ENCODE results near the gene DEPDC1B.
"Not testable (repeated sequence)": the region's sequence is repeated elsewhere in the genome, so short reads cannot be mapped to it uniquely, and the experiment has no call there.

DEPDC1B gene, protein sequence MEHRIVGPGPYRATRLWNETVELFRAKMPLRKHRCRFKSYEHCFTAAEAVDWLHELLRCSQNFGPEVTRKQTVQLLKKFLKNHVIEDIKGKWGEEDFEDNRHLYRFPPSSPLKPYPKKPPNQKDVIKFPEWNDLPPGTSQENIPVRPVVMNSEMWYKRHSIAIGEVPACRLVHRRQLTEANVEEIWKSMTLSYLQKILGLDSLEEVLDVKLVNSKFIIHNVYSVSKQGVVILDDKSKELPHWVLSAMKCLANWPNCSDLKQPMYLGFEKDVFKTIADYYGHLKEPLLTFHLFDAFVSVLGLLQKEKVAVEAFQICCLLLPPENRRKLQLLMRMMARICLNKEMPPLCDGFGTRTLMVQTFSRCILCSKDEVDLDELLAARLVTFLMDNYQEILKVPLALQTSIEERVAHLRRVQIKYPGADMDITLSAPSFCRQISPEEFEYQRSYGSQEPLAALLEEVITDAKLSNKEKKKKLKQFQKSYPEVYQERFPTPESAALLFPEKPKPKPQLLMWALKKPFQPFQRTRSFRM

DNA sequence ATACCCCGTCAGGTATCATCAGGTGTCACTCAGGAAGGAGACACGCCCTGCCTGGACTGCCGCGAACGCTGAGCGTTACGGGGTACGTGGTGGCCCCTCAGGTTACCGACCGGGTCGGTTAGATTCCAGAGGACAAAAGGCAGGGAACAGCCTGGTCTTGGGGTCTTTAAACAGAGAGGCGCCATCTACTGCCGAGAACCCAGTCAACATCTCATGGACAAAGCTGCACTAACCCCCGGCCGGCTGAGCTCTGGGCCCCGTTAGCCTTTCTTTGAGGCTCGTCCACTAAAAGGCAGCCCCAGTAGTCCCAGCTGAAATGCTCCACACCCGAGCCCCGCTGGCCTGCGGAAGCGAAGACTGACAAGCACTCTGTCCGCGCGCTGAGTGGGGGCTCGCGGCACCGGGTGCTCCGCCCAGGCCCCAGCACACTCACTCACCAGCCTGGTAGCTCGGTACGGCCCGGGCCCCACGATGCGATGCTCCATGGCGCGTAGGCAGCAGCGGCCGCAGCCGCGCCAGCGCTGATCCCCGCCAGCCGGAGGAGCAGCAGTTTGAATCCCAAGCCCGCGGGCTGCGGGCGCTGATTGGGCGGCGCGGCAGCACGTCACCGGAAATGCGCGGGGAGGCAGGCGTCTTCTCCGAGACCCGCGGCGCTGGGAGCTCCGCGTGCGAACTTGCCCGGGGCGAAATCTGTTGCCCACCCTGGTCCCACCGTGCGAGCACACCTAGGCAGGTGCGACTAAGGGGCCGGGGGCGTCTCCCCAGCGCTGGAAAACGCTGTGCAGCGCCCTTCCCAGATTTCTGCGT, at the start of gene DEPDC1B:
TSS of gene DEPDC1B (minus strand) at position 558 of the 807 bp plus-strand sequence. CDS start at position 485, 73 bp downstream.
- DNase-seq: peak; percentile 98

DNA sequence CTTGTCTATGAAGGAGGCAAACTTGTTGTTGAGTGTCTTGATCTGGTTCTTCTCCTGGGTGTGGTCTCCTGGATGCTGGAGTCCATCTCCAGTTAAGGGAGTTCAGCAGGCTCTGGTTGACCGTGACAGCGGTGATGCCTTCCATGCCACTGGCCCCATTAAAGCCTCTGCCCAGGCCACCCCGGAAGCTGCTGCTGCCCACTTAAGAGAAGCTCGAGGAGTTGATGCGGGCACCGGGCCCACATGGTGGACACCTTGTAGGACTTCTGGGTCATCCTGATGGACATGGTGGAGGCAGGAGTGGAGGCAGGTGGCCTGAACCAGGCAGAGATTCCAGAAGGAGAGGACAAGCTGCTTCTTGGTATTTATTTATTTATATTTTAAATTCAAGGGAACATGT, 44.7 kb upstream of the DEPDC1B start:
- no peak for DNase-seq

DNA sequence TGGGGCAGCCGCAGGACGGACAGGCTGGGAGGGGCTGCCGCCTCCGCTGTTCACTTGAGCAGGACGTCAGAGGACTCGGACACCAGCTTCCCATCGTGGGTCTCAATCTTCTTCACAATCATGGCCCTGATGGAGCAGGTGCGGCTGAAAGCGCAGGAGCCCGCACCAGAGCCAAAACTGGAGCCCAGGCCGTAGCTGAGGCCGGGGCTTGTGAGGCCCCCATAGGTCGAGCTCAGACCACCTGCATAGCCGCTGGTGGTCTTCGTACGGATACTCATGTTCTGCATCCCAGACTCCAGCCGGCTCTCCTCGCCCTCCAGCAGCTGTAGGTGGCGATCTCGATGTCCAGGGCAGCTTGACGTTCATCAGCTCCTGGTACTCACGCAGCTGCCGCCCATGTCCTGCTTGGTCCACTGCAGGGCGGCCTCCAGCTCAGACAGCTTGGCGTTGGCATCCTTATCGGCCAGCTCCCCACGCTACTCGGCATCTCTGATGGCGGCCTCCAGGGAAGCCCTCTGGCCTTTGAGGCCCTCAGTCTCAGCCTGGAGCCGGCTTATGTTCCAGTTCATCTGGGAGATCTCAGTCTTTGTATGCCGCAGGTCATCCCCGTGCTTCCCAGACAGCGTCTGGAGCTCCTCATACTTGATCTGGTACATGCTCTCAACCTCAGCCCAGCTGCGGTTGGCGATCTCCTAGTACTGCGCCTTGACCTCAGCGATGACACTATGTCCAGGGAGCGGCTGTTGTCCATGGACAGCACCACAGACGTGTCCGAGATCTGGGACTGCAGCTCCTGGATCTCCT, 43.7 kb upstream of the DEPDC1B start:
- DNase-seq: no peak

DNA sequence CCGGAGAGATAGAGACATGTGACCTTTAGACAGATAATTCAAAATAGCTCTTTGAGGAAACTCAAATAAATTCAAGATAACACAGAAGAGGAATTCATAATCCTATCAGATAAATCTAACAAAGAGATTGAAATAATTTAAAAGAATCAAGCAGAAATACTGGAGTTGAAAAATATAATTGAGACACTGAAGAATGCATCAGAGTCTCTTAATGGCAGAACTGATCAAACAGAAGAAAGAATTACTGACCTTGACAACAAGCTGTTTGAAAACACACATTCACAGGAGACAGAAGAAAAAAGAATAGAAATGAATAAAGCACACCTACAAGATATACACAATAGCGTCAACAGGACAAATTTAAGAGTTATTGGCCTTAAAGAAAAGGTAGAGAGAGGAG, 40.4 kb upstream of the DEPDC1B start:
- DNase-seq: no peak

DNA sequence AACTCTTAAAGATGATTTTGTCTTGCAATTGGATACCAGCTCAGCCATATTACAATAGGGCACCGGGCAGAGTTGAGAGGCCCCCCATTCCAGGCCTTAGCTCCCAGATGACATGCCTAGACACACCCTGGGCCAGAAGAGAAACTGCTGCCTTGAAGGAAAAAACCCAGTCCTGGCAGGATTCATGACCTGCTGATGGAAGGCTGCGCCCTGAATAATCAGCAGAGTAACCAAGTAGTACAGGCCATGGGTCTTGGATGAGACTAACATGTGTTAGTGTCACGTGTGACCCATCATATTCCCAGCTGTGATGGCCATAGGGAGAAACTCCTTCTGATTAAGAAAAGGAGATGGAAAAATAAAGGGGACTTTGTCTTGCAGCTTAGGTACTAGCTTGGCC, 39.0 kb upstream of the DEPDC1B start:
- DNase-seq: no peak

DNA sequence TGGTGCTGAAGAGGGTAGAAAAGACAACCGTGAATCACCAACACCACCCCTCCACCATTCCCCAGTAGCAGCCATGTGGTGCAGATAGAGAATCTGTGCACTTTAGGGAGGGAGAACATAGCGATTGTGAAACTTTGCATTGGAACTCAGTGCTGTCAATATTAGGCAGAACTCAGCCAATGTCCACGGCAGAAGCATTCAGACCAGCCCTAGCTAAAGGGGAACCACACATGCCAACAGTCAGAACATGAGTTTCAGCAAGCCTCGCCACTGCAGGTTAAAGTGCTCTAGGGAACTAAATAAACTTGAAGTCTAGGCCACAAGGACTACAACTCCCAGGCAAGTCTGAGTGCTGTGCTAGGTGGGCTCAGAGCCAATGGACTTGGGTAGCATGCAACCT, 38.5 kb upstream of the DEPDC1B start:
- DNase-seq: no peak

DNA sequence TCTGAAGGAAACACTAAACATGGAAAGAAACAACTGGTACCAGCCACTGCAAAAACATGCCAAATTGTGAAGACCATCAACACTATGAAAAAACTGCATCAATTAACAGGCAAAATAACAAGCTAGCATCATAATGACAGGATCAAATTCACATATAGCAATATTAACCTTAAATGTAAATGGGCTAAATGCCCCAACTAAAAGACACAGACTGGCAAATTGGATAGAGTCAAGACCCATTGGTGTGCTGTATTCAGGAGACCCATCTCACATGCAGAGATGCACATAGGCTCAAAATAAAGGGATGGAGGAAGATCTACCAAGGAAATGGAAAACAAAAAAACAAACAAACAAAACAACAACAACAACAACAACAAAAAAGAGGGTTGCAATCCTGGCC, 30.9 kb upstream of the DEPDC1B start:
- not testable (repeated sequence) for DNase-seq

DNA sequence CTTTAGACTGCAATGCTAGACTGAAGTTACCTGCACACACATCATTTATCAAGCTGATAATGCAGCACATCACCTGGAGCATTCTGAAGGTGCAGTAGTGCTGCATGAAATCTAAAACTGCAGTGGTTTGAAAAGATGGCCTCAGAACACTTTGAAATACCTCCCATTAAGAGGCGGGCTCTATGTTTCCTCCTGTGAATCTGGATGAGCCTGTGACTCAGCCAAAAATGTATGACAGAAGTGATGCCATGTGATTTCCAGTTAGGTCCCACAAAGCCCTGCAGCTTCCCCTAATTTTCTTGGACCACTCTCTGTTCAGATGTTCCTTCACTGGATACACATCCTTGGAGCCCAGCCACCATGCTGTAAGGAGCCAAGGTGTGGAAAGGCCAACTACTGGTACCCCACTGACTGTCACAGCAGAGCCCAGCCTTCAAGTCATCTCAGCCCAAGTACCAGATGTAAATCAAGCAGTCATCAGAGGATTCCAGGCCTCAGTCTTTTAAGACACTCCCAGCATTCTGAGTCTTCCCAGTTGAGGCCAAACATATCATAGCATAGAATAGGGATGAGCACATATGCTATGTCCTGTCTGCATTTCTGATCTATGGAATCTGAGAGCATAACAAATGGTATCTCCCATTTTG, 27.2 kb upstream of the DEPDC1B start:
- DNase-seq: no peak

DNA sequence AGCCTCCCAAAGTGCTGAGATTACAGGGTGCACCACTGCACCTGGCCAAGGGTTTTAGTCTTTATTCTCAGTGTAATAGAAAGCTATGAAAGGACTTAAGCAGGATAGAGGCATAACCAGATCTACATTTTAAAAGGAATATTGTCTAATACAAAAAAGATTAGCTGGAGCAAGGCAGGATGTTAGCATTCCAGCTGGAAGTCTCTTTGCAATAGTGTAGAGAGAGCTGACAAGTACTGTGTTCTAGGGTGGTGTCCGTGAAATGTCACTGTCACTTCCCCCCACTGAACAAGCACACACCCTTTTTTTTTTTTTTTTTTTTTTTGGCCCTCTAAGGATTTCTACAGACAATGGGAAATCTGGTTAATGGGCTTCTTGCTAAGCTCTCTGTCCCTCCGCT, 24.2 kb upstream of the DEPDC1B start:
- no peak for DNase-seq

DNA sequence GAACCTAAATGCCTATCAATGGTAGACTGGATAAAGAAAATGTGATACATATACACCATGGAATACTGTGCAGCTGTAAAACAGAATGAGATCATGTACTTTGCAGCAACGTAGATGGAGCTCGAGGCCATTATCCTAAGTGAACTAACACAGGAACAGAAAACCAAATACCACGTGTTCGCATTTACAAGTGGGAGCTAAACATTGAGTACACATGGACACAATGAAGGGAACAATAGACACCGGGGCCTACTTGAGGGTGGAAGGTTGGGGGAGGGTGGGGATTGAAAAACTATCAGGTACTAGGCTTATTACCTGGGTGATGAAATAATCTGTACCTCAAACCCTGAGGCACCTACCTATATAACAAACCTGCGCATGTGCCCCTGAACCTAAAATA, 22.4 kb upstream of the DEPDC1B start:
- no peak for DNase-seq

DNA sequence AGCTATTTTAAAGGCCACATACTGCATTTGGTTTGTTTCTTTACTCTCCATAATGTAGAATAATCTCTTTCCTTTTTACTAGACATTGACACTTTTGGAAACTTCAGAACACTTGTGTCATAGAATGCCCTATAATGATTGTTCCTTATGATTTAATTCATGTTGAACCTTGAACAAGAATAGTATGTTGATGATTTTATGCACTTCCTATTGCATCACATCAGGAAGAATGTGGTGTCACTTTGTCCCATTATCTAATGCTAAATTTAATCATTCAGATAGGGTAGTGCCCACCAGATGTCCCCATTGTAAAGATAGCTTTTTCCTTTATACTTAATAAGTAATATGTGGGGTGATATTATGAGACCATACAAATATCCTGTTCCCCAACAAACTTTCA, 19.4 kb upstream of the DEPDC1B start:
- DNase-seq: no peak

DNA sequence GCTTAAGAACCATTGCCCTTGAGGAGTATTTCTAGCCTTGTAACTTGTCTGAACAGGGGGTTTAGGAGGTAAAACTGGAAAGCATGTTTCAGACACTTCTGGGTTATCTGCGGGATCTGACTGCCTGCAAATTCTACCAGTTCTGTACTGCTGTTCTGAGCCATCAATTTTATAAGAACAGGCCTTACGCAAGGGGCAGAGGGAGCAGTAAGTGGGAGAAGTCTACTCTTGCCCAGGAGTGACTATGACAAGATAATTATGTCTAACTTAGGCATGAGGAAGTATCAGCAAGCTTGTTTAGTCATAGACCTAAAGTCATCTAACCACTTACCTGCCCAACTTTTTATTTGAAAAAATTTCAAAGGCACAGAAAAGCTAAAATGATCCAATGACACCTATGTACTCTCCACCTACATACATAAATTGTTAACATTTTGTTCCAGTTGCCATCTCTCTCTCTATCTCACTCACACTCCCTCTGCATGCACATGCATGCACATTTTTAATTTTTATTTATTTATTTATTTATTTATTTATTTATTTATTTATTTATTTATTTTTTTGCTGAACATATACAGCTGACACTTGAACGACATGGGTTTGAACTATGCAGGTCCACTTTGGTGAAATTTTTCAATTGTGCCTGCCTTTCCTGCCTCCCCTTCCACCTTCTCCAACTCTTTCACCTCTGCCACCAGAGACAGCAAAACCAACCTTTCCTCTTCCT, 18.4 kb upstream of the DEPDC1B start:
- no peak for DNase-seq

DNA sequence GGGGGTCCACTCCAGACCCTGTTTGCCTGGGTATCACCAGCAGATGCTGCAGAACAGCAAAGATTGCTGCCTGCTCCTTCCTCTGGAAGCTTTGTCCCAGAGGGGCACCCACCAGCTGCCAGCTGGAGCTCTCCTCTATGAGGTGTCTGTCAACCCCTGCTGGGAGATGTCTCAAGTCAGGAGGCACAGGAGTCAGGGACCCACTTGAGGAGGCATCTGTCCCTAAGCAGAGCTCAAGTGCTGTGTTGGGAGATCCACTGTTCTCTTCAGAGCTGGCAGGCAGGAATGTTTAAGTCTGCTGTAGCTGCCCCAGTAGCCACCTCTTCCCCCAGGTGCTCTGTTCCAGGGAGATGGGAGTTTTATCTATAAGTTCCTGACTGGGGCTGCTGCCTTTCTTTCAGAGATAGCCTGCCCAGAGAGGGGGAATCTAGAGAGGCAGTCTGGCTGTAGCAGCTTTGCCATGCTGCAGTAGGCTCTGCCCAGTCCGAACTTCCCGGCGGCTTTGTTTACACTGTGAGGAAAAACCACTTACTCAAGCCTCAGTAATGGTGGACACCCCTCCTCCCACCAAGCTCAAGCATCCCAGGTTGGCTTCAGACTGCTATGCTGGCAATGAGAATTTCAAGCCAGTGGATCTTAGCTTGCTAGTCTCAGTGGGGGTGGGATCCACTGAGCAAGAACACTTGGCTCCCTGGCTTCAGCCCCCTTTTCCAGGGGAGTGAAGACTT, 15.4 kb upstream of the DEPDC1B start:
- DNase-seq: not testable (repeated sequence)

DNA sequence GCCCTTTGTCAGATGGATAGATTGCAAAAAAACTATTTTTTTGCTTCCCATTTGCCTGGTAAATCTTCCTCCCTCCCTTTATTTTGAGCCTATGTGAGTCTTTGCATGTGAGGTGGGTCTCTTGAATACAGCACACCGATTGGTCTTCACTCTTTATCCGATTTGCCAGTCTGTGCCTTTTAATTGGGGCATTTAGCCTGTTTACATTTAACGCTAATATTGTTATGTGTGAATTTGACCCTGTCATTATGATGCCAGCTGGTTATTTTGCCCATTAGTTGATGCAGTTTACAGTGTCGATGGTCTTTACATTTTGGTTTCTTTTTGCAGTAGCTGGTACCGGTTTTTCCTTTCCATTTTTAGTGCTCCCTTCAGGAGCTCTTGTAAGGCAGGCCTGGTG, 13.0 kb upstream of the DEPDC1B start:
- DNase-seq: no peak

DNA sequence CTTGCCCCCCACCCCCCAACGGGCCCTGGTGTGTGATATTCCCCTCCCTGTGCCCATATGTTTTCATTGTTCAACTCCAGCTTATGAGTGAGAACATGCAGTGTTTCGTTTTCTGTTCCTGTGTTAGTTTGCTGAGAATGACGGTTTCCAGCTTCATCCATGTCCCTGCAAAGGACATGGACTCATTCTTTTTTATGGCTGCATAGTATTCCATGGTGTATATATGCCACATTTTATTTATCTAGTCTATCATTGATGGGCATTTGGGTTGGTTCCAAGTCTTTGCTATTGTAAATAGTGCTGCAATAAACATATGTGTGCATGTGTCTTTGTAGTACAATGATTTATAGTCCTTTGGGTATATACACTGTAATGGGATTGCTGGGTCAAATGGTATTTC, 11.9 kb upstream of the DEPDC1B start:
- DNase-seq: not testable (repeated sequence)

DNA sequence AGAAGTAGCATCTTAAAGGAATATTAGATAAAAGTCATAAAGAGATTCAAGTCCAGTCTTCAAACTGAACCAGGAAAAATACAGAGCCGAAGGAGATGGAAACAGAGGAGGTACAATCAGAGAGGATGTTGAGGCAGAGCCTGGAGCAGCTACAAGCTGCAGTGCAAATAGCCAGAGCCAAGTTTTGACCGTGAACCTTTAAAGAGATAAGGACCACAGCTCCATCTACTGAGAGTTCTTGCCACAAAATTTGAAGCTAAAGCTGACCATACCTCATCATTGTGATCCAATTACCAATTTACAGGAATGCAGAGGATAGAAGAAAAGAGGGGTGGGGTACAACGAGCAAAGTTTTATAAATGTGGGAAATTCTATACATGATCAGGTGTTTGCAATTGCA, 10.4 kb upstream of the DEPDC1B start:
- no peak for DNase-seq

DNA sequence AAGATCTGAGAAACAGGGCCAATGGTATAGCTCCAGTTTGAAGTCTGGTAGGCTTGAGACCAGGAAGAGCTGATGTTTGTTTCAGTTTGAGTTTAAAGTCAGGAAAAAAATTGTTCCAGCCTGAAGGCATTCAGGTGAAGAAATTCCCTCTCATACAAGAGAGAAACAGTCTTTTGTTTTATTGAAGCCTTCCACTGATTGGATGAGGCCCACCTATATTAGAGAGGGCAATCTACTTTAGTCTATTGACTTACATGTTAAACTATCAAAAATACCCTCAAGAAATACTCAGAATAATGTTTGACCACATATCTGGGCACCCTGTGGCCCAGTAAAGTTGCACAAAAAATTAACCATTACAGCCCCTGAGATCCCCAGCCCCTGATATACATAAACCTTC, 5.2 kb upstream of the DEPDC1B start:
- DNase-seq: no peak

DNA sequence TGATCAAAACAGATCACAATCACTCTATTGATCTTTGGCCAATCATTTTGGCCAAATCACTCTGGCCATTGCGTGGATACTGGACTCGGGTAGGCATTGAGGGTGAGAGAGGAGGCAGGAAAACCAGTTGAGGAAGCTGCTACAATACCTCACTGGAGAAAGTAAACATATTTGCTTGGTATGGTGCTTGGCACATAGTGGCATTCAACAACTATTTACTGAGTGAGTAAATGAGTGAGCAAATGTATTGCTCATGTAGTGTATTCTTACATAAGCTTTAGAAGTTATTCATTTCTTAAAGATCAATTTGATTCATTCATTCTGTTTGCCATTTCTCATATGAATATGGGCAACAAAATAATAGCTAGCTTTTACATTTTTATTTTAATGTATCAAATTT, 4.0 kb upstream of the DEPDC1B start:
- DNase-seq: no peak

DNA sequence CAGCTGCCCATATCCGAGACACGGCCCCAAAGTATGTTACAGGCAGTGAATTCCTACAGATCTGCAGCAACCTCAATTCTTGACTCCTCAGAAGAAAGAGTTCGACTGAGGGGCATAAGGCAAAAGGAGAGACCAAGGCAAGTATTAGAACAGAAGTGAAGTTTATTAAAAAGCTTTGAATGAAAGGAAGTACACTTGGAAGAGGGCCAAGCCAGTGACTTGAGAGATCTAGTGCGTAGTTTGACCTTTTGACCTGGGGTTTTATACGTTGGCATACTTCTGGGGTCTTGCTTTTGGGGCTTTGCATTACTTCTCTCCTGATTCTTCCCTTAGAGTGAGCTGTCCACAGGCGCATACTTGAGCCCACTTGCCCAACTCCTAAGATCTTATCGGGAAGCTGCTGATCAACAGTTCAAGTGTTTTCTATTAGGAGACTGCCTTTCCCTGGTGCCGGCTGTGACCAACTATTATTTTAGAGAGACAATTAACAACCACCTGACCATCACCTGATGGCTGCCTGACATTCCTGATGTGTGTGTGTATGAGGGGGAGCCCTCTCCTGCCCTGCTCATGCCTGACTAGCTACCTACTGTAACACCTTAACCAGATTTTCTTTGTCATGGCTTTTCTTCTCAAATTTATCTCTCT, 1.5 kb upstream of the DEPDC1B start:
- DNase-seq: no peak

DNA sequence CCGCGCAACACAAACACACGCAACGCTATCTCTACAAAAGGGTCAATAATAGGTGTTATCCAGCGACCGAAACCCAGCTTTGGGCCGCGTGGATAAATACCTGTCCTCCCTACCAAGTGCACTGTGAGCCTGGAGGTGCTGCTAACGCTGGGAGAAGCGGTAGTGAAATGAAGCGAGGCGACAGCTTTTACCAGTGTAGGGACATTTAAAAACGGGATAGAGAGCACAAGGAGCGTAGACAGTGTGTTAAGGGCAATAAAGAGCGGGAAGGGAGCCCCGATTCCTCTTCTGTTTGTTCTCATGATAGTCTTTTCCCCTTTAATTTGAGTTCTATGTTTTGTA, 421 bp upstream of the DEPDC1B start:
- DNase-seq: no peak

DNA sequence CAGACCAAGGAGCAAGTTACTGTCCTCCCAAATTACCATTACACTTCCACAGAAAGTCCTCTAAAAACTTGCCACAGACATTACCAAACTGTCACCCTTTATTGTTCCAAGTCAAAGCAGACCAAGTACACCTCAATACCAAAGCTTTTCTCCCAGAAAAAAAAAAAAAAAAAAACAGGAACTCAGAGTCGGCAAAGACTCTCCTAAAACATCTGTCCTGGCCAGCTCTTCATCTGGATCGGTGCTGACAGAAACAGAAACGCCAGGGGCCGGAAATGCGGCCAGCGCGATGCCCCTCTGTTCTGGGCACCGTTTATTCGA, 718 bp downstream of the DEPDC1B start:
- DNase-seq: no peak
